ENCODE measurements around the gene PTPRR.

Gene PTPRR

GRCh38 chr12:70845268-70845667, 75.3 kb downstream of the PTPRR start:
- TF ChIP-seq CTCF (IDR thresholded peaks at IDR 0.05): no peak
- H3K36me3 ChIP-seq (ENCODE audit: control insufficient read depth, insufficient read depth, low read length): no peaks in the 10 kb centered on the region
- no peaks in the 10 kb centered on the region for H3K9me3 ChIP-seq (ENCODE audit: control insufficient read depth, low read length)
- no peak overlapping the region for H3K4me2 ChIP-seq (ENCODE audit: low read length)
- H3K9ac ChIP-seq: no peak overlapping the region
- H3K4me1 ChIP-seq: no peaks in the 10 kb centered on the region
- no peaks in the 10 kb centered on the region for H3K79me2 ChIP-seq
- H2AFZ ChIP-seq: no peak overlapping the region
- no peaks in the 10 kb centered on the region for H3K27me3 ChIP-seq (ENCODE audit: control insufficient read depth, insufficient read depth, low read length)
- no peak overlapping the region for H3K27ac ChIP-seq
- H3K4me3 ChIP-seq (ENCODE audit: low read depth, low read length): no peak overlapping the region

GRCh38 chr12:70843363-70843762, 77.2 kb downstream of the PTPRR start:
- H3K36me3 ChIP-seq (ENCODE audit: control insufficient read depth, insufficient read depth, low read length): no peaks in the 10 kb centered on the region
- H3K9me3 ChIP-seq (ENCODE audit: control insufficient read depth, low read length): no peaks in the 10 kb centered on the region
- no peak for TF ChIP-seq CTCF (IDR thresholded peaks at IDR 0.05)
- H3K27ac ChIP-seq: no peak overlapping the region
- no peaks in the 10 kb centered on the region for H3K27me3 ChIP-seq (ENCODE audit: control insufficient read depth, insufficient read depth, low read length)
- H2AFZ ChIP-seq: no peak overlapping the region
- no peak overlapping the region for H3K9ac ChIP-seq
- H3K79me2 ChIP-seq: no peaks in the 10 kb centered on the region
- H3K4me1 ChIP-seq: no peaks in the 10 kb centered on the region
- no peak overlapping the region for H3K4me3 ChIP-seq (ENCODE audit: low read depth, low read length)
- H3K4me2 ChIP-seq (ENCODE audit: low read length): no peak overlapping the region

- H3K79me2 ChIP-seq: no peaks in the 10 kb centered on the region
- H3K4me3 ChIP-seq (ENCODE audit: low read depth, low read length): no peak overlapping the region
- no peaks in the 10 kb centered on the region for H3K9me3 ChIP-seq (ENCODE audit: control insufficient read depth, low read length)
- H3K27me3 ChIP-seq (ENCODE audit: control insufficient read depth, insufficient read depth, low read length): no peaks in the 10 kb centered on the region
- H3K27ac ChIP-seq: no peak overlapping the region
- H3K9ac ChIP-seq: no peak overlapping the region
- no peaks in the 10 kb centered on the region for H3K36me3 ChIP-seq (ENCODE audit: control insufficient read depth, insufficient read depth, low read length)
- no peak overlapping the region for H2AFZ ChIP-seq
- H3K4me2 ChIP-seq (ENCODE audit: low read length): no peak overlapping the region
- no peaks in the 10 kb centered on the region for H3K4me1 ChIP-seq
- no peak for TF ChIP-seq CTCF (IDR thresholded peaks at IDR 0.05)
Observed at GRCh38 chr12:70842942-70843341, 77.6 kb downstream of the PTPRR start.

GRCh38 chr12:70842136-70842535, 78.4 kb downstream of the PTPRR start:
- no peak overlapping the region for H3K4me3 ChIP-seq (ENCODE audit: low read depth, low read length)
- no peak overlapping the region for H3K4me2 ChIP-seq (ENCODE audit: low read length)
- TF ChIP-seq CTCF (IDR thresholded peaks at IDR 0.05): no peak
- H3K9ac ChIP-seq: no peak overlapping the region
- H3K4me1 ChIP-seq: no peaks in the 10 kb centered on the region
- no peaks in the 10 kb centered on the region for H3K79me2 ChIP-seq
- H3K27ac ChIP-seq: no peak overlapping the region
- no peaks in the 10 kb centered on the region for H3K27me3 ChIP-seq (ENCODE audit: control insufficient read depth, insufficient read depth, low read length)
- no peaks in the 10 kb centered on the region for H3K9me3 ChIP-seq (ENCODE audit: control insufficient read depth, low read length)
- no peaks in the 10 kb centered on the region for H3K36me3 ChIP-seq (ENCODE audit: control insufficient read depth, insufficient read depth, low read length)
- H2AFZ ChIP-seq: no peak overlapping the region

GRCh38 chr12:70840656-70841350, 79.7 kb downstream of the PTPRR start:
- Histone ChIP-seq H3K27ac (no peak overlapping the region), H3K4me3 (ENCODE audit: low read depth, low read length) (no peak overlapping the region), H3K9me3 (ENCODE audit: control insufficient read depth, low read length) (no peaks in the 10 kb centered on the region), H3K27me3 (ENCODE audit: control insufficient read depth, insufficient read depth, low read length) (no peaks in the 10 kb centered on the region), H3K79me2 (no peaks in the 10 kb centered on the region), H3K36me3 (ENCODE audit: control insufficient read depth, insufficient read depth, low read length) (no peaks in the 10 kb centered on the region), H3K4me1 (no peaks in the 10 kb centered on the region), H2AFZ (no peak overlapping the region), H3K9ac (no peak overlapping the region), H3K4me2 (ENCODE audit: low read length) (no peak overlapping the region)
- no peak for TF ChIP-seq CTCF (IDR thresholded peaks at IDR 0.05)

Data from parathyroid adenoma (tissue), 2 donors.